MCF 10A (cell line): ENCODE measurements around the gene SFXN4. TPM values are rescaled to one million over a fixed set of nuclear protein-coding genes. Genes with fewer than 3 reads are reported as not detected.
A peak's percentile ranks its signal among the peaks of the same experiment; 100 is the strongest.

ENCODE experiments used
- BruUV-seq: library from RNA; stranded (reverse); fragments of 400-500 nt; replicated peaks from 2 replicates; lab custom pipeline; 2021; lab: Mats Ljungman, UMichigan
- CTCF ChIA-PET: fragments of 300-600 bp; sonication (Branson Sonifier 250); formaldehyde crosslinking; extraction: SDS; loops from one replicate; lab custom pipeline; 2021; ENCODE audit warnings: antibody characterized with exemption, inconsistent platforms; lab: Yijun Ruan, JAX
- POLR2A ChIA-PET: fragments of 300-600, 350-650 bp; sonication (Branson Sonifier 250); formaldehyde crosslinking; extraction: SDS; loops from one replicate; lab custom pipeline; 2020; ENCODE audit warnings: antibody characterized with exemption, inconsistent platforms; lab: Yijun Ruan, JAX
- DNase-seq: peaks from one replicate; pipeline ENCODE4 v3.0.0-alpha.2; 2018; ENCODE audit not compliant: unreplicated experiment
- H3K27ac Mint-ChIP-seq: one replicate; pipeline ENCODE4 v1.8.0; 2022; ENCODE audit warnings: mild to moderate bottlenecking, low read depth, mixed read lengths; ENCODE audit not compliant: unreplicated experiment
- H3K27me3 Mint-ChIP-seq: one replicate; pipeline ENCODE4 v1.8.0; 2022; ENCODE audit warnings: mixed read lengths; ENCODE audit not compliant: insufficient read depth, unreplicated experiment
- H3K36me3 Mint-ChIP-seq: one replicate; pipeline ENCODE4 v1.8.0; 2022; ENCODE audit warnings: mild to moderate bottlenecking, moderate library complexity, mixed read lengths; ENCODE audit not compliant: insufficient read depth, unreplicated experiment
- H3K4me1 Mint-ChIP-seq: one replicate; pipeline ENCODE4 v1.8.0; 2022; ENCODE audit warnings: mixed read lengths; ENCODE audit not compliant: insufficient read depth, unreplicated experiment
- H3K4me3 Mint-ChIP-seq: one replicate; pipeline ENCODE4 v1.8.0; 2022; ENCODE audit warnings: mild to moderate bottlenecking, moderate library complexity, mixed read lengths; ENCODE audit not compliant: unreplicated experiment
- H3K9me3 Mint-ChIP-seq: one replicate; pipeline ENCODE4 v1.8.0; 2022; ENCODE audit warnings: mixed read lengths; ENCODE audit not compliant: unreplicated experiment
- CTCF ChIP-seq: fragments of 200-600 bp; IDR thresholded peaks from one replicate; pipeline ENCODE4 v1.8.0; 2022; ENCODE audit warnings: antibody characterized with exemption, mild to moderate bottlenecking; ENCODE audit not compliant: unreplicated experiment
- intact Hi-C: fragments of 100-400 bp; cut with micrococcal nuclease; formaldehyde crosslinking; loops from 2 replicates; pipeline ENCODE4 v1.14.1; 2022
- total RNA-seq: library from RNA; stranded (reverse); gene quantifications from 2 replicates; pipeline ENCODE4 v1.2.3, GENCODE V29; 2022

The SFXN4 gene
- total RNA-seq, 1 experiment from 2014 or later, result 44.7 TPM

- TF ChIP-seq CTCF, result no peak
- ChIA-PET CTCF (no interaction called here), POLR2A (no interaction called here)
- no TSS peak for BruUV-seq
- H3K27me3 Mint-ChIP-seq, result no peaks in the 10 kb centered on the region
- intact Hi-C loops, result no loop called here
- peaks cover 11% of the 10 kb centered on the region for H3K4me1 Mint-ChIP-seq
- H3K27ac Mint-ChIP-seq, result peak overlapping the region; percentile 89
- DNase-seq, result no peak
- no peaks in the 10 kb centered on the region for H3K9me3 Mint-ChIP-seq
- peaks cover 21% of the 10 kb centered on the region for H3K36me3 Mint-ChIP-seq
- H3K4me3 Mint-ChIP-seq, result peak overlapping the region; percentile 85
These were observed 12.3 kb upstream of the SFXN4 start for GRCh38 chr10:119177708-119178371.

DNA sequence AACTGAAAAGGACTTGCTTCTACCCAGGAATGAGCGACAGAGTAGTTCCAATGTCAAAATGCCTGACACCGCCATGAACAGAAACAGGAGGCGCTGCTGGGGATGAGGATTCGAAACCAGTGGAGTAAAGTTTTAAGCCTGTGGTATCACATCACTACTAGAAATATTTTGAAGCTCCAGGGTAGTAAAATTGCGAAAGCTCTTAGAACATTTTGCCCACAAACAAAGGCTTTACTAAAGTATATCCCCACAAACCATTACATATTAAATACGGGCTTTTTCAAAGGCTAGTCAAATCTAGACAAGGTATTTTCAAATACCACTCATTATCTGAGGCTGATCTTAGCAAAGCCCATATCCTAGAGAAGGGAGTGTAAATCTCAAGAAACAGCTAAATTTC lies 10.7 kb upstream of the SFXN4 start:
- Mint-ChIP-seq H3K4me3 (peak overlapping the region; percentile 85), H3K4me1 (peaks cover 11% of the 10 kb centered on the region), H3K27ac (peak overlapping the region; percentile 82), H3K36me3 (peaks cover 38% of the 10 kb centered on the region), H3K9me3 (no peaks in the 10 kb centered on the region), H3K27me3 (no peaks in the 10 kb centered on the region)
- BruUV-seq, result no TSS peak
- TF ChIP-seq CTCF, result no peak
- intact Hi-C loops, result no loop called here
- ChIA-PET POLR2A (interaction anchor here (1.2 to 1.6 kb wide), 3 partner anchors 11 to 504 kb away, joined by 3 to 8 read pairs (median 8); partner anchors contain the start of gene SFXN4), CTCF (interaction anchor here (0.8 to 1.5 kb wide), 2 partner anchors 23 to 30 kb away, joined by 3 to 4 read pairs; no protein-coding TSS in a partner anchor)
- no peak for DNase-seq

- peaks cover 11% of the 10 kb centered on the region for H3K4me1 Mint-ChIP-seq
- ChIA-PET CTCF (no interaction called here), POLR2A (interaction anchor here (1.6 kb wide), 1 partner anchor 9 kb away, joined by 3 read pairs; the partner anchor contains the start of gene SFXN4)
- DNase-seq, result no peak
- no peaks in the 10 kb centered on the region for H3K27me3 Mint-ChIP-seq
- H3K27ac Mint-ChIP-seq, result no peak overlapping the region
- no peak overlapping the region for H3K4me3 Mint-ChIP-seq
- intact Hi-C loops, result no loop called here
- no peak for TF ChIP-seq CTCF
- H3K9me3 Mint-ChIP-seq, result no peaks in the 10 kb centered on the region
- peaks cover 58% of the 10 kb centered on the region for H3K36me3 Mint-ChIP-seq
- no TSS peak for BruUV-seq
These were observed 8.6 kb upstream of the SFXN4 start for GRCh38 chr10:119174109-119174508.

DNA sequence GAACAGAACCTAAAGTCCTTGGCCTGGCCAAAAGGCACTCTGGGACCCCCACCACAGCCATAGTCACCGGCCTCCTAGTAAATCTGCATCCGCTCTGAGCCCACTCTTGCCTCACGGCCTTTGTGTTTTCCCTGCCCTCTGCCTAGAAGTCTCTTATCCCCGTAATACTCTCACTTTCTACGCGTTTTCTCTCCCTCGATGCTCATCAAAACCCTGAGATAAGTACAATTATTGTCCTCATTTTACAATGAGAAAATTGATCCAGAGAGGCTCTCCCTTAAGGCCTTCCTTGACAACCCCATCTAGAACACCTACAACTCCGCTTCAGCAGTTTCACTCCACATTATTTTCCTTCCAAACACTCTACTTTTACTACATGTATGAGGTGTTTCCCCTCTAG lies 1.5 kb upstream of the SFXN4 start:
- no peak overlapping the region for H3K27ac Mint-ChIP-seq
- TF ChIP-seq CTCF, result no peak

More for the DNA sequence above, 1.5 kb upstream of the SFXN4 start:
- H3K4me3 Mint-ChIP-seq, result peak overlapping the region; percentile 82
- BruUV-seq, result no TSS peak
- CTCF ChIA-PET, result no interaction called here
- POLR2A ChIA-PET, result interaction anchor here (0.7 kb wide), 2 partner anchors 28 to 158 kb away, joined by 3 read pairs; no protein-coding TSS in a partner anchor
- intact Hi-C loops, result no loop called here
- H3K4me1 Mint-ChIP-seq, result peaks cover 7% of the 10 kb centered on the region
- peaks cover 73% of the 10 kb centered on the region for H3K36me3 Mint-ChIP-seq
- no peaks in the 10 kb centered on the region for H3K27me3 Mint-ChIP-seq
- no peaks in the 10 kb centered on the region for H3K9me3 Mint-ChIP-seq
- no peak for DNase-seq
